Measurements from ENCODE around the gene ZNF70. TPM values are rescaled to one million over a fixed set of nuclear protein-coding genes. Genes with fewer than 3 reads are reported as not detected.

The ZNF70 gene
- total RNA-seq, 1 experiment from 2014 or later, result 3.2 TPM

GRCh38 chr22:23693979-23694680, 56.8 kb downstream of the ZNF70 start:
- ATAC-seq (no peak), DNase-seq (ENCODE audit: low read depth, low spot score) (no peak)
- no peak overlapping the region for H3K27ac ChIP-seq (ENCODE audit: low read depth, low read length)
- H3K4me1 ChIP-seq (ENCODE audit: control insufficient read depth in 1 of 2, insufficient read depth in 2 of 2, low read length in 2 of 2), result no peaks in the 10 kb centered on the region
- no peaks in the 10 kb centered on the region for H3K9me3 ChIP-seq (ENCODE audit: control insufficient read depth in 1 of 2, insufficient read depth in 1 of 2, low read depth in 1 of 2, low read length in 2 of 2)
- POLR2A ChIA-PET, result no interaction called here
- no peak overlapping the region for H3K9ac ChIP-seq (ENCODE audit: low read length)
- no peak overlapping the region for H2AFZ ChIP-seq (ENCODE audit: low read depth, low read length, poor library complexity, severe bottlenecking)
- CTCF ChIA-PET, result no interaction called here
- no peaks in the 10 kb centered on the region for H3K9me2 ChIP-seq (ENCODE audit: insufficient read depth)
- H4K20me1 ChIP-seq (ENCODE audit: insufficient read depth), result no peaks in the 10 kb centered on the region
- intact Hi-C loops (cut with micrococcal nuclease), result no loop called here
- H3K4me2 ChIP-seq (ENCODE audit: low read length), result no peak overlapping the region
- no peaks in the 10 kb centered on the region for H3K79me2 ChIP-seq (ENCODE audit: insufficient read depth, low read length)
- H3K27me3 ChIP-seq (ENCODE audit: insufficient read depth, low read length), result no peaks in the 10 kb centered on the region
- no TSS peak for BruUV-seq (replicated peaks)
- TF ChIP-seq EZH2phosphoT487 (IDR thresholded peaks at IDR 0.05; ENCODE audit: borderline replicate concordance) (no peak), SP1 (IDR thresholded peaks at IDR 0.05; ENCODE audit: low read depth) (no peak), POLR2A (IDR thresholded peaks at IDR 0.05; ENCODE audit: borderline replicate concordance, extremely low read depth, insufficient read depth, insufficient read length) (no peak), CBX3 (IDR thresholded peaks at IDR 0.05; ENCODE audit: low read depth) (no peak)
- no peak overlapping the region for H3K4me3 ChIP-seq (replicated peaks in 1 of 2; ENCODE audit: low read depth in 1 of 2, low read length in 2 of 2)
- peaks cover 5 to 13% of the 10 kb centered on the region in 2 experiments; a peak in 3 of 4 replicates for H3K36me3 ChIP-seq (ENCODE audit: control insufficient read depth in 1 of 2, insufficient read depth in 2 of 2, low read length in 2 of 2)
- RAD21 ChIA-PET (ENCODE audit: low non-redundant PET in 1 of 2, low total read pairs in 2 of 2, uncharacterized antibody in 2 of 2, unreplicated experiment in 2 of 2), result no interaction called here

DNA sequence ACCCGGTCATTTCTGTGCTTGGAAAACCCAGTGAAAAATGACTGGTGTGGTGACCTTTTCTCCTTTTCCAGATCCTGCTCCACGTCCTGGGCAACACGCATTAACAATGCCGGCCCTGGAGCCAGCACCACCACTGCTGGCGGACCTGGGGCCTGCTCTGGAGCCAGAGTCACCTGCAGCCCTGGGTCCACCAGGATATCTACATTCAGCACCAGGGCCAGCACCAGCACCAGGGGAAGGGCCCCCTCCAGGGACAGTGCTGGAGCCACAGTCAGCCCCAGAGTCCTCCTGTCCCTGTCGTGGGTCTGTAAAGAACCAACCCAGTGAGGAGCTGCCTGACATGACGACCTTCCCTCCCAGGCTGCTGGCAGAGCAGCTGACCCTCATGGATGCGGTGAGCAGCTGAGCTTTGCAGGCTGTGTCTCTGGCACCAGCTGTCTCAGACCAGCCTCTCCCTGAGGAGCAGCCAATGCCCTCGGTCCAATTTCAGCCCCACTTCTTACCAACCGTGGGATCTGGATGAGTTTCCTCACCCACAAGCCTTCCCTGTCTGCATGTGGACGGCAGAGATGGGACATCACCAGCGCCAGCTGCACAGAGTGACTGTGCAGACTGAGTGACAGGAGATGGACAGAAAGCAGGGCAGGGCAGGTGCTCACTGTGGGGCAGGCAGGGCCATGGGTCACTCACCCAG, 58.2 kb downstream of the ZNF70 start:
- Histone ChIP-seq H3K4me1 (ENCODE audit: control insufficient read depth in 1 of 2, insufficient read depth in 2 of 2, low read length in 2 of 2) (no peaks in the 10 kb centered on the region), H3K9ac (ENCODE audit: low read length) (no peak overlapping the region), H3K9me3 (ENCODE audit: control insufficient read depth in 1 of 2, insufficient read depth in 1 of 2, low read depth in 1 of 2, low read length in 2 of 2) (no peaks in the 10 kb centered on the region), H3K4me2 (ENCODE audit: low read length) (no peak overlapping the region), H3K27me3 (ENCODE audit: insufficient read depth, low read length) (no peaks in the 10 kb centered on the region), H3K79me2 (ENCODE audit: insufficient read depth, low read length) (no peaks in the 10 kb centered on the region), H3K27ac (ENCODE audit: low read depth, low read length) (no peak overlapping the region), H2AFZ (ENCODE audit: low read depth, low read length, poor library complexity, severe bottlenecking) (no peak overlapping the region), H3K4me3 (replicated peaks in 1 of 2; ENCODE audit: low read depth in 1 of 2, low read length in 2 of 2) (no peak overlapping the region), H3K36me3 (ENCODE audit: control insufficient read depth in 1 of 2, insufficient read depth in 2 of 2, low read length in 2 of 2) (peaks cover 5 to 11% of the 10 kb centered on the region in 2 experiments; a peak in 3 of 4 replicates), H4K20me1 (ENCODE audit: insufficient read depth) (no peaks in the 10 kb centered on the region), H3K9me2 (ENCODE audit: insufficient read depth) (no peaks in the 10 kb centered on the region)
- ChIA-PET POLR2A (no interaction called here), CTCF (no interaction called here), RAD21 (ENCODE audit: low non-redundant PET in 1 of 2, low total read pairs in 2 of 2, uncharacterized antibody in 2 of 2, unreplicated experiment in 2 of 2) (no interaction called here)
- DNase-seq (ENCODE audit: low read depth, low spot score) (no peak), ATAC-seq (no peak)
- no TSS peak for BruUV-seq (replicated peaks)
- TF ChIP-seq SP1 (IDR thresholded peaks at IDR 0.05; ENCODE audit: low read depth) (no peak), ZNF274 (IDR thresholded peaks at IDR 0.05; ENCODE audit: low read depth, low read length) (no peak), SIN3A (IDR thresholded peaks at IDR 0.05; ENCODE audit: low read depth) (no peak), REST (IDR thresholded peaks at IDR 0.05; ENCODE audit: low read depth) (peak; percentile 27; the same call in 1 of the 2 replicates), RAD21 (IDR thresholded peaks at IDR 0.05; ENCODE audit: low read depth) (no peak)
- intact Hi-C loops (cut with micrococcal nuclease), result no loop called here
